ENCODE results near the gene MLF2. TPM values are rescaled to one million over a fixed set of nuclear protein-coding genes. Genes with fewer than 3 reads are reported as not detected.

The MLF2 gene
- total RNA-seq, 2 donors from 2014 or later = 219 to 393 TPM

GRCh38 chr12:6699989-6700645, 52.8 kb downstream of the MLF2 start:
- 2 to 3% methylated on average over 7 to 55 of the region's 65 CpGs for WGBS, 2 experiments (ENCODE audit: insufficient coverage in 1 of 2, insufficient read length in 1 of 2)
- Mint-ChIP-seq H3K27me3 (ENCODE audit: insufficient read depth) (peaks cover 88% of the 10 kb centered on the region), H3K27ac (no peak overlapping the region), H3K36me3 (ENCODE audit: low read depth) (no peaks in the 10 kb centered on the region), H3K4me3 (peak overlapping the region; percentile 62), H3K9me3 (peaks cover 4% of the 10 kb centered on the region), H3K4me1 (peaks cover 20% of the 10 kb centered on the region)
- H3K9me3 ChIP-seq (ENCODE audit: control insufficient read depth, low read length) = no peaks in the 10 kb centered on the region
- peak overlapping the region; percentile 6 for H3K9ac ChIP-seq (ENCODE audit: extremely low read depth, low read length, poor library complexity, severe bottlenecking)
- DNase-seq = peak; percentile 85
- peaks cover 33% of the 10 kb centered on the region for H3K27me3 ChIP-seq (ENCODE audit: control insufficient read depth, insufficient read depth, low read length, poor library complexity, severe bottlenecking)
- no peaks in the 10 kb centered on the region for H3K36me3 ChIP-seq (ENCODE audit: control insufficient read depth, insufficient read depth, low read length)
- peak overlapping the region; percentile 75 for H3K4me3 ChIP-seq (ENCODE audit: low read length)
- TF ChIP-seq CTCF (conservative IDR thresholded peaks at IDR 0.05) = no peak
- no peak overlapping the region for H3K27ac ChIP-seq (ENCODE audit: low read depth, low read length)
- no peaks in the 10 kb centered on the region for H3K4me1 ChIP-seq (ENCODE audit: control insufficient read depth, insufficient read depth, low read length)

- WGBS, 2 experiments (ENCODE audit: insufficient coverage in 1 of 2, insufficient read length in 1 of 2) = 25 to 37% methylated on average over 10 to 16 of the region's 16 CpGs
- Mint-ChIP-seq H3K27ac (no peak overlapping the region), H3K9me3 (peaks cover 4% of the 10 kb centered on the region), H3K27me3 (ENCODE audit: insufficient read depth) (peaks cover 86% of the 10 kb centered on the region), H3K4me3 (peak overlapping the region; percentile 62), H3K36me3 (ENCODE audit: low read depth) (no peaks in the 10 kb centered on the region), H3K4me1 (peaks cover 20% of the 10 kb centered on the region)
- TF ChIP-seq CTCF (conservative IDR thresholded peaks at IDR 0.05) = no peak
- Histone ChIP-seq H3K9ac (ENCODE audit: extremely low read depth, low read length, poor library complexity, severe bottlenecking) (no peak overlapping the region), H3K9me3 (ENCODE audit: control insufficient read depth, low read length) (no peaks in the 10 kb centered on the region), H3K27ac (ENCODE audit: low read depth, low read length) (no peak overlapping the region), H3K36me3 (ENCODE audit: control insufficient read depth, insufficient read depth, low read length) (no peaks in the 10 kb centered on the region), H3K27me3 (ENCODE audit: control insufficient read depth, insufficient read depth, low read length, poor library complexity, severe bottlenecking) (peaks cover 33% of the 10 kb centered on the region), H3K4me3 (ENCODE audit: low read length) (peak overlapping the region; percentile 75), H3K4me1 (ENCODE audit: control insufficient read depth, insufficient read depth, low read length) (no peaks in the 10 kb centered on the region)
- peak; percentile 59 for DNase-seq
These were observed 53.5 kb downstream of the MLF2 start for GRCh38 chr12:6699259-6699988.

GRCh38 chr12:6698352-6699046, 54.4 kb downstream of the MLF2 start:
- Mint-ChIP-seq H3K27me3 (ENCODE audit: insufficient read depth) (peaks cover 86% of the 10 kb centered on the region), H3K27ac (peak overlapping the region; percentile 16), H3K4me3 (peak overlapping the region; percentile 62), H3K4me1 (peaks cover 18% of the 10 kb centered on the region), H3K9me3 (peaks cover 4% of the 10 kb centered on the region), H3K36me3 (ENCODE audit: low read depth) (no peaks in the 10 kb centered on the region)
- Histone ChIP-seq H3K4me1 (ENCODE audit: control insufficient read depth, insufficient read depth, low read length) (no peaks in the 10 kb centered on the region), H3K36me3 (ENCODE audit: control insufficient read depth, insufficient read depth, low read length) (no peaks in the 10 kb centered on the region), H3K27ac (ENCODE audit: low read depth, low read length) (no peak overlapping the region), H3K9me3 (ENCODE audit: control insufficient read depth, low read length) (no peaks in the 10 kb centered on the region), H3K9ac (ENCODE audit: extremely low read depth, low read length, poor library complexity, severe bottlenecking) (no peak overlapping the region), H3K27me3 (ENCODE audit: control insufficient read depth, insufficient read depth, low read length, poor library complexity, severe bottlenecking) (peaks cover 33% of the 10 kb centered on the region), H3K4me3 (ENCODE audit: low read length) (no peak overlapping the region)
- TF ChIP-seq CTCF (conservative IDR thresholded peaks at IDR 0.05) = no peak
- no peak for DNase-seq
- WGBS, 2 experiments (ENCODE audit: insufficient coverage in 1 of 2, insufficient read length in 1 of 2) = 57 to 59% methylated on average over 5 to 8 of the region's 8 CpGs

Other genes with a start within 250 kb of the MLF2 start
- 1,000 to 10,000 TPM; 2,848 to 5,273 TPM for gene GAPDH, start 218.6 kb downstream of the MLF2 start, total RNA-seq
- gene IFFO1, start 197.1 kb downstream of the MLF2 start, total RNA-seq = 10 to 100 TPM; 10.9 to 30.7 TPM
- 100 to 1,000 TPM in 1 of 2 donors, 10 to 100 TPM in 1; 51.6 to 135 TPM for gene NOP2, start 184.8 kb downstream of the MLF2 start, total RNA-seq
- gene CHD4, start 145.8 kb downstream of the MLF2 start, total RNA-seq = 100 to 1,000 TPM; 276 to 385 TPM
- gene LPAR5, start 117.2 kb downstream of the MLF2 start, total RNA-seq = under 1 TPM; 0.24 to 0.73 TPM
- 1 to 10 TPM; 1.9 to 3.9 TPM for gene ACRBP, start 105.7 kb downstream of the MLF2 start, total RNA-seq
- gene ING4, start 90.0 kb downstream of the MLF2 start, total RNA-seq = 10 to 100 TPM; 30.5 to 60.3 TPM
- gene ZNF384, start 63.8 kb downstream of the MLF2 start, total RNA-seq = 100 to 1,000 TPM in 1 of 2 donors, 10 to 100 TPM in 1; 74.4 to 146 TPM
- 1 to 10 TPM; 2.6 to 7.1 TPM for gene PIANP, start 52.3 kb downstream of the MLF2 start, total RNA-seq
- gene COPS7A, start 29.1 kb downstream of the MLF2 start, total RNA-seq = 10 to 100 TPM; 43.3 to 69.2 TPM
- gene PTMS, start 13.2 kb upstream of the MLF2 start, total RNA-seq = 100 to 1,000 TPM; 637 to 888 TPM
- gene LAG3, start 19.4 kb upstream of the MLF2 start, total RNA-seq = 1 to 10 TPM; 1.9 to 7.3 TPM
- 1 to 10 TPM in 1 of 2 donors, under 1 TPM in 1; 0.77 to 1.3 TPM for gene CD4, start 36.4 kb upstream of the MLF2 start, total RNA-seq
- 10 to 100 TPM; 14.7 to 15.0 TPM for gene GPR162, start 68.7 kb upstream of the MLF2 start, total RNA-seq
- 10 to 100 TPM; 58.4 to 63.1 TPM for gene P3H3, start 75.3 kb upstream of the MLF2 start, total RNA-seq
- 10 to 100 TPM; 10.0 to 17.1 TPM for gene GNB3, start 87.8 kb upstream of the MLF2 start, total RNA-seq
- 10 to 100 TPM; 53.1 to 63.9 TPM for gene CDCA3, start 98.1 kb upstream of the MLF2 start, total RNA-seq
- 100 to 1,000 TPM; 120 to 257 TPM for gene USP5, start 99.0 kb upstream of the MLF2 start, total RNA-seq
- gene TPI1, start 114.4 kb upstream of the MLF2 start, total RNA-seq = 1,000 to 10,000 TPM in 1 of 2 donors, 100 to 1,000 TPM in 1; 805 to 1,294 TPM
- 10 to 100 TPM; 34.6 to 36.5 TPM for gene SPSB2, start 120.2 kb upstream of the MLF2 start, total RNA-seq
- 10 to 100 TPM in 1 of 2 donors, 1 to 10 TPM in 1; 7.8 to 11.5 TPM for gene LRRC23, start 151.7 kb upstream of the MLF2 start, total RNA-seq
- gene ENO2, start 161.4 kb upstream of the MLF2 start, total RNA-seq = 100 to 1,000 TPM; 104 to 139 TPM
- gene ATN1, start 174.8 kb upstream of the MLF2 start, total RNA-seq = 100 to 1,000 TPM; 111 to 244 TPM
- gene RNU7-1, start 190.7 kb upstream of the MLF2 start, total RNA-seq = not detected
- 100 to 1,000 TPM; 141 to 257 TPM for gene C12orf57, start 190.9 kb upstream of the MLF2 start, total RNA-seq
- gene PTPN6, start 198.2 kb upstream of the MLF2 start, total RNA-seq = 10 to 100 TPM; 35.7 to 68.0 TPM
- 100 to 1,000 TPM; 260 to 512 TPM for gene PHB2, start 217.5 kb upstream of the MLF2 start, total RNA-seq
- gene EMG1, start 217.8 kb upstream of the MLF2 start, total RNA-seq = 100 to 1,000 TPM in 1 of 2 donors, 10 to 100 TPM in 1; 61.1 to 115 TPM